ENCODE data around the gene SAP130.

DNA sequence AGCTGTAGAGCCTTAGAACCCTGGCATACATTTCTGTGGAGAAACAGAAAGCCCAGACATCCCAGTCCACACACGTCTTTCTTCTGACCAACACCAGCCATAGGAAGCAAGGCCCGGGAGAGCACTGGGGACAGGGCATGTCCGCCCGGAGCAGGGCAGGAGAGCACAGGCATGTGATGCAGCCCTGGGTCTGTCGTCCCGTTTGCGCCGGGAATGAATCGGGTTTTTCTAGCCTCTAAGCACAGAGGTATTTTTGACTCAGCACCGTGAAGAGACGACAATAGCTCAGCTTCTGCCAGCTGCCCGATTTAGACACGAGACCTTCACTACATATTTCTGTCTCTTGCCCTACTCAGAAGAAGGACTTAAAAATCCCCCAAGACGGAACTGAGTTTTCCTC lies 134.8 kb downstream of the SAP130 start:
- TF ChIP-seq, protein P1, sequence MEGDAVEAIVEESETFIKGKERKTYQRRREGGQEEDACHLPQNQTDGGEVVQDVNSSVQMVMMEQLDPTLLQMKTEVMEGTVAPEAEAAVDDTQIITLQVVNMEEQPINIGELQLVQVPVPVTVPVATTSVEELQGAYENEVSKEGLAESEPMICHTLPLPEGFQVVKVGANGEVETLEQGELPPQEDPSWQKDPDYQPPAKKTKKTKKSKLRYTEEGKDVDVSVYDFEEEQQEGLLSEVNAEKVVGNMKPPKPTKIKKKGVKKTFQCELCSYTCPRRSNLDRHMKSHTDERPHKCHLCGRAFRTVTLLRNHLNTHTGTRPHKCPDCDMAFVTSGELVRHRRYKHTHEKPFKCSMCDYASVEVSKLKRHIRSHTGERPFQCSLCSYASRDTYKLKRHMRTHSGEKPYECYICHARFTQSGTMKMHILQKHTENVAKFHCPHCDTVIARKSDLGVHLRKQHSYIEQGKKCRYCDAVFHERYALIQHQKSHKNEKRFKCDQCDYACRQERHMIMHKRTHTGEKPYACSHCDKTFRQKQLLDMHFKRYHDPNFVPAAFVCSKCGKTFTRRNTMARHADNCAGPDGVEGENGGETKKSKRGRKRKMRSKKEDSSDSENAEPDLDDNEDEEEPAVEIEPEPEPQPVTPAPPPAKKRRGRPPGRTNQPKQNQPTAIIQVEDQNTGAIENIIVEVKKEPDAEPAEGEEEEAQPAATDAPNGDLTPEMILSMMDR (IDR thresholded peaks at IDR 0.05): no peak
- TF ChIP-seq POLR2AphosphoS5 (IDR thresholded peaks at IDR 0.05; ENCODE audit: insufficient read depth in 1 of 2, low read depth in 1 of 2): no peak
